ENCODE measurements around the gene RCOR1.
A peak's percentile ranks its signal among the peaks of the same experiment; 100 is the strongest.
"Not testable (repeated sequence)": the region's sequence is repeated elsewhere in the genome, so short reads cannot be mapped to it uniquely, and the experiment has no call there.

Gene RCOR1

GRCh38 chr14:102573591-102574046 is 18.8 kb upstream of the RCOR1 start:
- Histone ChIP-seq H3F3A (ENCODE audit: insufficient read depth, low read length) (no peaks in the 10 kb centered on the region), H3K4me2 (ENCODE audit: low read length) (peak overlapping the region; percentile 72), H3K9me3 (ENCODE audit: low read length) (no peaks in the 10 kb centered on the region), H3K79me2 (ENCODE audit: insufficient read depth, low read length) (no peaks in the 10 kb centered on the region), H3K4me1 (ENCODE audit: insufficient read depth, low read length, severe bottlenecking) (peaks cover 20% of the 10 kb centered on the region), H2AFZ (ENCODE audit: low read length) (no peak overlapping the region), H4K20me1 (ENCODE audit: insufficient read depth, low read length) (no peaks in the 10 kb centered on the region), H3K4me3 (ENCODE audit: low read depth, low read length, poor library complexity, severe bottlenecking) (peak overlapping the region; percentile 36), H3K36me3 (ENCODE audit: insufficient read depth, low read length) (no peaks in the 10 kb centered on the region), H3K9ac (ENCODE audit: low read length) (peak overlapping the region; percentile 30; the same call in 1 of the 2 replicates), H3K9me2 (ENCODE audit: low read depth, low read length) (no peaks in the 10 kb centered on the region), H3K27ac (ENCODE audit: low read depth, low read length, poor library complexity, severe bottlenecking) (peak overlapping the region; percentile 80), H3K27me3 (ENCODE audit: insufficient read depth, low read length) (no peaks in the 10 kb centered on the region)
- TF ChIP-seq EZH2 (IDR thresholded peaks at IDR 0.05; ENCODE audit: borderline replicate concordance, low read length) (no peak), CTCF (IDR thresholded peaks at IDR 0.05; ENCODE audit: low read length) (no peak)

GRCh38 chr14:102574281-102575159 is 17.9 kb upstream of the RCOR1 start:
- Histone ChIP-seq H3K9me2 (ENCODE audit: low read depth, low read length) (no peaks in the 10 kb centered on the region), H3K27ac (ENCODE audit: low read depth, low read length, poor library complexity, severe bottlenecking) (no peak overlapping the region), H3K4me3 (ENCODE audit: low read depth, low read length, poor library complexity, severe bottlenecking) (no peak overlapping the region), H3K4me2 (ENCODE audit: low read length) (0 out of 2 replicates have a peak overlapping the region, but pooled peaks have one; percentile 72), H3K9ac (ENCODE audit: low read length) (no peak overlapping the region), H3K4me1 (ENCODE audit: insufficient read depth, low read length, severe bottlenecking) (peaks cover 19% of the 10 kb centered on the region), H3K36me3 (ENCODE audit: insufficient read depth, low read length) (no peaks in the 10 kb centered on the region), H2AFZ (ENCODE audit: low read length) (no peak overlapping the region), H3F3A (ENCODE audit: insufficient read depth, low read length) (no peaks in the 10 kb centered on the region), H3K27me3 (ENCODE audit: insufficient read depth, low read length) (no peaks in the 10 kb centered on the region), H3K9me3 (ENCODE audit: low read length) (no peaks in the 10 kb centered on the region), H3K79me2 (ENCODE audit: insufficient read depth, low read length) (no peaks in the 10 kb centered on the region), H4K20me1 (ENCODE audit: insufficient read depth, low read length) (no peaks in the 10 kb centered on the region)
- TF ChIP-seq EZH2 (IDR thresholded peaks at IDR 0.05; ENCODE audit: borderline replicate concordance, low read length) (no peak), CTCF (IDR thresholded peaks at IDR 0.05; ENCODE audit: low read length) (no peak)

GRCh38 chr14:102575160-102575845 is 17.1 kb upstream of the RCOR1 start:
- Histone ChIP-seq H3K9me3 (ENCODE audit: low read length) (no peaks in the 10 kb centered on the region), H3K4me2 (ENCODE audit: low read length) (no peak overlapping the region), H3K36me3 (ENCODE audit: insufficient read depth, low read length) (no peaks in the 10 kb centered on the region), H3K79me2 (ENCODE audit: insufficient read depth, low read length) (no peaks in the 10 kb centered on the region), H3K27ac (ENCODE audit: low read depth, low read length, poor library complexity, severe bottlenecking) (no peak overlapping the region), H4K20me1 (ENCODE audit: insufficient read depth, low read length) (no peaks in the 10 kb centered on the region), H3K27me3 (ENCODE audit: insufficient read depth, low read length) (no peaks in the 10 kb centered on the region), H3K4me3 (ENCODE audit: low read depth, low read length, poor library complexity, severe bottlenecking) (no peak overlapping the region), H3K9me2 (ENCODE audit: low read depth, low read length) (no peaks in the 10 kb centered on the region), H3F3A (ENCODE audit: insufficient read depth, low read length) (no peaks in the 10 kb centered on the region), H2AFZ (ENCODE audit: low read length) (no peak overlapping the region), H3K9ac (ENCODE audit: low read length) (no peak overlapping the region), H3K4me1 (ENCODE audit: insufficient read depth, low read length, severe bottlenecking) (peaks cover 19% of the 10 kb centered on the region)
- no peak for TF ChIP-seq EZH2 (IDR thresholded peaks at IDR 0.05; ENCODE audit: borderline replicate concordance, low read length)
- TF ChIP-seq CTCF (IDR thresholded peaks at IDR 0.05; ENCODE audit: low read length), result no peak

- not testable (repeated sequence) for H3K9ac ChIP-seq (ENCODE audit: low read length); H3K4me3 ChIP-seq (ENCODE audit: low read depth, low read length, poor library complexity, severe bottlenecking); H3K79me2 ChIP-seq (ENCODE audit: insufficient read depth, low read length); H3K36me3 ChIP-seq (ENCODE audit: insufficient read depth, low read length); H3F3A ChIP-seq (ENCODE audit: insufficient read depth, low read length); H3K9me2 ChIP-seq (ENCODE audit: low read depth, low read length); H3K9me3 ChIP-seq (ENCODE audit: low read length); H3K27ac ChIP-seq (ENCODE audit: low read depth, low read length, poor library complexity, severe bottlenecking); H4K20me1 ChIP-seq (ENCODE audit: insufficient read depth, low read length); H3K4me2 ChIP-seq (ENCODE audit: low read length); H2AFZ ChIP-seq (ENCODE audit: low read length); H3K27me3 ChIP-seq (ENCODE audit: insufficient read depth, low read length)
- peaks cover 19% of the 10 kb centered on the region for H3K4me1 ChIP-seq (ENCODE audit: insufficient read depth, low read length, severe bottlenecking)
Measured at GRCh38 chr14:102575846-102576428, 16.5 kb upstream of the RCOR1 start.

All from OCI-LY1 (cell line).